ENCODE data around the gene LYZL1.

The LYZL1 gene

GRCh38 chr10:29309465-29309864 lies 20.6 kb downstream of the LYZL1 start:
- TF ChIP-seq TAF1 (IDR thresholded peaks at IDR 0.05; ENCODE audit: borderline replicate concordance, insufficient read depth, low read length) (no peak), SIN3A (IDR thresholded peaks at IDR 0.05; ENCODE audit: borderline replicate concordance, insufficient read depth, low read length) (no peak), POLR2AphosphoS5 (IDR thresholded peaks at IDR 0.05; ENCODE audit: low read depth, low read length) (no peak), REST (IDR thresholded peaks at IDR 0.05; ENCODE audit: insufficient read depth in 1 of 2, low read depth in 2 of 2, low read length in 2 of 2) (no peak), FOXP2 (optimal IDR thresholded peaks at IDR 0.05; ENCODE audit: borderline replicate concordance, extremely low read depth, extremely low read length, insufficient read depth) (no peak)

GRCh38 chr10:29313071-29313470 lies 24.2 kb downstream of the LYZL1 start:
- TF ChIP-seq TAF1 (IDR thresholded peaks at IDR 0.05; ENCODE audit: borderline replicate concordance, insufficient read depth, low read length) (no peak), POLR2AphosphoS5 (IDR thresholded peaks at IDR 0.05; ENCODE audit: low read depth, low read length) (no peak), REST (IDR thresholded peaks at IDR 0.05; ENCODE audit: insufficient read depth in 1 of 2, low read depth in 2 of 2, low read length in 2 of 2) (no peak), SIN3A (IDR thresholded peaks at IDR 0.05; ENCODE audit: borderline replicate concordance, insufficient read depth, low read length) (no peak), FOXP2 (optimal IDR thresholded peaks at IDR 0.05; ENCODE audit: borderline replicate concordance, extremely low read depth, extremely low read length, insufficient read depth) (no peak)

- TF ChIP-seq POLR2AphosphoS5 (IDR thresholded peaks at IDR 0.05; ENCODE audit: low read depth, low read length) = no peak
- no peak for TF ChIP-seq REST (IDR thresholded peaks at IDR 0.05; ENCODE audit: insufficient read depth in 1 of 2, low read depth in 2 of 2, low read length in 2 of 2)
- TF ChIP-seq SIN3A (IDR thresholded peaks at IDR 0.05; ENCODE audit: borderline replicate concordance, insufficient read depth, low read length) = no peak
- no peak for TF ChIP-seq TAF1 (IDR thresholded peaks at IDR 0.05; ENCODE audit: borderline replicate concordance, insufficient read depth, low read length)
- TF ChIP-seq FOXP2 (optimal IDR thresholded peaks at IDR 0.05; ENCODE audit: borderline replicate concordance, extremely low read depth, extremely low read length, insufficient read depth) = no peak
These were observed 25.9 kb downstream of the LYZL1 start for GRCh38 chr10:29314726-29315125.

GRCh38 chr10:29315814-29316213 lies 26.9 kb downstream of the LYZL1 start:
- TF ChIP-seq REST (IDR thresholded peaks at IDR 0.05; ENCODE audit: insufficient read depth in 1 of 2, low read depth in 2 of 2, low read length in 2 of 2) = no peak

GRCh38 chr10:29316308-29317026 lies 27.6 kb downstream of the LYZL1 start:
- TF ChIP-seq POLR2AphosphoS5 (IDR thresholded peaks at IDR 0.05; ENCODE audit: low read depth, low read length) (no peak), TAF1 (IDR thresholded peaks at IDR 0.05; ENCODE audit: borderline replicate concordance, insufficient read depth, low read length) (no peak), SIN3A (IDR thresholded peaks at IDR 0.05; ENCODE audit: borderline replicate concordance, insufficient read depth, low read length) (no peak)

Measured in PFSK-1 (cell line).